ENCODE results near the gene DIP2C.
"Not testable (repeated sequence)": the region's sequence is repeated elsewhere in the genome, so short reads cannot be mapped to it uniquely, and the experiment has no call there.

The DIP2C gene

GRCh38 chr10:311901-312665, 377.4 kb downstream of the DIP2C start:
- no peak overlapping the region for H3K4me3 ChIP-seq (ENCODE audit: low read length)
- no peaks in the 10 kb centered on the region for H3K9me3 ChIP-seq (ENCODE audit: control insufficient read depth, low read length)
- H3K4me1 ChIP-seq (ENCODE audit: control insufficient read depth, insufficient read depth, low read length) = peaks cover 35% of the 10 kb centered on the region
- no peaks in the 10 kb centered on the region for H3K27me3 ChIP-seq (replicated peaks; ENCODE audit: control insufficient read depth, insufficient read depth, low read length)
- no peak overlapping the region for H3K9ac ChIP-seq (ENCODE audit: low read length)
- peaks cover 7% of the 10 kb centered on the region for H3K36me3 ChIP-seq (ENCODE audit: control insufficient read depth, insufficient read depth, low read length, severe bottlenecking)
- DNase-seq (ENCODE audit: low read depth) = no peak

DNA sequence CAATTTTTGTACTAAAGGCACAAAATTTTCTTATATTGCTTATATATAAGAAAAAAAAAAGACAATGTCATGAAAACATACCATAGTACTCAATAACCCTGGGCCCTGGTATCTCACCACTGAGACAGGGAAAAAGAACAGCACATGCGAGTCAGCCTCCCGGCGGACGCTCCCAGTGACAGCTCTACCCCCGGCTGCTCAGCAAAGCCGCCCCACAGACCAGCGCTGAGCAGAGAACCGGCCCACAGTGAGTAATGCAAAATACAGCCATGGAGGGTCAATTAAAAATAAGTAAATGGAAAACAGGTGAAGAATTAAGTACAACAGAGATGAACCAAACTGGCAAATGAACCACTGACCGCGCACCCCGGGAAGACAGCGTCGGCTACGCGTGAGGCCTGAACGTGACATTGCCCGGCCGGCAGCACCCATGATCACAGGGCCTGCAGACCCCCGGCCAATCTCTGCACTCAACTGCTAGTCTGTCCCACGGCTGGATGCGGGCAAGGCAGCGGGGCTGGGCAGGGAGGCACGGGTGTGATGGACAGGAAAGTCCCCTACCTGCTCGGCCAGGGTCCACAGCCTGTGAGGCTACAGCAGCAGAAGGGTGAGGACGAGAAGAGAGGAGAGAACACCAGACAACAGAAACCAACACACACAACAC, 378.4 kb downstream of the DIP2C start:
- Histone ChIP-seq H3K9me3 (ENCODE audit: control insufficient read depth, low read length) (no peaks in the 10 kb centered on the region), H3K27me3 (replicated peaks; ENCODE audit: control insufficient read depth, insufficient read depth, low read length) (no peaks in the 10 kb centered on the region), H3K4me1 (ENCODE audit: control insufficient read depth, insufficient read depth, low read length) (peaks cover 37% of the 10 kb centered on the region), H3K9ac (ENCODE audit: low read length) (peak overlapping the region; percentile 7), H3K4me3 (ENCODE audit: low read length) (no peak overlapping the region), H3K36me3 (ENCODE audit: control insufficient read depth, insufficient read depth, low read length, severe bottlenecking) (peaks cover 8% of the 10 kb centered on the region)
- peak; percentile 49 for DNase-seq (ENCODE audit: low read depth)

- Histone ChIP-seq H3K27me3 (replicated peaks; ENCODE audit: control insufficient read depth, insufficient read depth, low read length) (no peaks in the 10 kb centered on the region), H3K36me3 (ENCODE audit: control insufficient read depth, insufficient read depth, low read length, severe bottlenecking) (peaks cover 9% of the 10 kb centered on the region), H3K9me3 (ENCODE audit: control insufficient read depth, low read length) (no peaks in the 10 kb centered on the region), H3K9ac (ENCODE audit: low read length) (no peak overlapping the region), H3K4me1 (ENCODE audit: control insufficient read depth, insufficient read depth, low read length) (peaks cover 42% of the 10 kb centered on the region), H3K4me3 (ENCODE audit: low read length) (no peak overlapping the region)
- DNase-seq (ENCODE audit: low read depth) = no peak
Observed at GRCh38 chr10:310371-310770, 379.1 kb downstream of the DIP2C start.

DNA sequence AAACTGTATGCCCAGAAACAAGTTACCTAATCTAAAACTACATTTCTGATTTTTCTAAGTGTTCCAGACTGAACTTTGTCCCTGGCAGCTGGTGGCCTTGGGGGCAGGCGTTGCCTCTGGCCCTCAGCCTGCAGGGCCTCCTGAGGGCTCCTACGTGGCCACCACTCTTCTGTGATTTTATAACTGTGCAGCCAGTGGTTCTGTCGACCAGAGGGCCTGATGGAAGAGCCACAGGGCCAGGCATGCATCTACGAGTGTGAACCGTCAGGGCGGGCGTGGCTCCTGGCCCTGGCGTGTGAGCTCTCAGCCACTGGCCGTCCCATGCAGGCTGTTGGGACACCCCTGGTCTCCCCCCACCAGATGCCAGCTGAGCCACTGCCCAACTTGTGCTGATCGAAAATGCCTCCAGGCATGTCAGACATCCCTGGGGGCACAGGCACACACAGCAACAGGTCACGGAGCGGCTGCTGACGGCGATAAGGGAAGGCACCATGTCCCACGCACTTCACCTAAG, 380.8 kb downstream of the DIP2C start:
- Histone ChIP-seq H3K36me3 (ENCODE audit: control insufficient read depth, insufficient read depth, low read length, severe bottlenecking) (peaks cover 13% of the 10 kb centered on the region), H3K4me3 (ENCODE audit: low read length) (no peak overlapping the region), H3K9me3 (ENCODE audit: control insufficient read depth, low read length) (no peaks in the 10 kb centered on the region), H3K9ac (ENCODE audit: low read length) (peak overlapping the region; percentile 75), H3K27me3 (replicated peaks; ENCODE audit: control insufficient read depth, insufficient read depth, low read length) (no peaks in the 10 kb centered on the region), H3K4me1 (ENCODE audit: control insufficient read depth, insufficient read depth, low read length) (peaks cover 42% of the 10 kb centered on the region)
- DNase-seq (ENCODE audit: low read depth) = no peak

GRCh38 chr10:308101-308500, 381.4 kb downstream of the DIP2C start:
- Histone ChIP-seq H3K4me1 (ENCODE audit: control insufficient read depth, insufficient read depth, low read length) (peaks cover 42% of the 10 kb centered on the region), H3K36me3 (ENCODE audit: control insufficient read depth, insufficient read depth, low read length, severe bottlenecking) (peaks cover 13% of the 10 kb centered on the region), H3K9me3 (ENCODE audit: control insufficient read depth, low read length) (no peaks in the 10 kb centered on the region), H3K4me3 (ENCODE audit: low read length) (no peak overlapping the region), H3K27me3 (replicated peaks; ENCODE audit: control insufficient read depth, insufficient read depth, low read length) (no peaks in the 10 kb centered on the region), H3K9ac (ENCODE audit: low read length) (peak overlapping the region; percentile 75)
- DNase-seq (ENCODE audit: low read depth) = no peak

GRCh38 chr10:307659-308058, 381.8 kb downstream of the DIP2C start:
- no peak for DNase-seq (ENCODE audit: low read depth)
- H3K9me3 ChIP-seq (ENCODE audit: control insufficient read depth, low read length) = no peaks in the 10 kb centered on the region
- H3K4me1 ChIP-seq (ENCODE audit: control insufficient read depth, insufficient read depth, low read length) = peaks cover 42% of the 10 kb centered on the region
- no peaks in the 10 kb centered on the region for H3K27me3 ChIP-seq (replicated peaks; ENCODE audit: control insufficient read depth, insufficient read depth, low read length)
- H3K4me3 ChIP-seq (ENCODE audit: low read length) = no peak overlapping the region
- peak overlapping the region; percentile 75 for H3K9ac ChIP-seq (ENCODE audit: low read length)
- peaks cover 15% of the 10 kb centered on the region for H3K36me3 ChIP-seq (ENCODE audit: control insufficient read depth, insufficient read depth, low read length, severe bottlenecking)

GRCh38 chr10:306675-307185, 382.7 kb downstream of the DIP2C start:
- DNase-seq (ENCODE audit: low read depth) = no peak
- peaks cover 22% of the 10 kb centered on the region for H3K36me3 ChIP-seq (ENCODE audit: control insufficient read depth, insufficient read depth, low read length, severe bottlenecking)

DNA sequence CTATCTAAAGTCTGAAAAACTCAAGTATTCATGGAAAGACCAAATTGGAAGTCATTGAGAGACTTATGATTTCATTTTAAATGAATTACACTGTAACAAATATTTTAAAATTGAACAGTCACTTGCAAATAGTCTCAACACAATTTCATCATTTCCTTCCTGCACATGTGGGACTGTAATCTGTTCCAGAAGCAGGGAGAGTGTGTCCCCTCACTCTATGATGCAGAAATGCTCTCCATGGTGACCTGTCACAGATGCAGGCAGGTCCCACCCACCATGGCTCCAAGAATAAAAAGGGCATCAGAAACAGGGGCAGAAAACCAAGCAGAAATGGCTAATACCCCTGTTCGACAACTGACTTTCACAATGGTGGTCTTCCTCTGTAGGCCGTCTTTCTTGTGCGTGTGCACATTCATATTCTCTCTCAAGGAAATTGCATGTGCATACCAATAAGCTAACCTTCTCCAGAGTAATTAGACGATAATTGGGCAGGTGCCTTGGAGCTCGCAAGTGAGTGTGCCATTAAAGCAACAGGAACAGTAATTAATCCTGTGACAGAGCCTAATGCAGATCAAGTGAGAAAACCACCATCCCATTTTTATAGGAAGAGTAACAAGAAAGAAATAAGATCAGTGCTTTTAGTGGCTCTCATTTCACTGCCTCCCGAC, 383.3 kb downstream of the DIP2C start:
- no peaks in the 10 kb centered on the region for H3K9me3 ChIP-seq (ENCODE audit: control insufficient read depth, low read length)
- H3K4me1 ChIP-seq (ENCODE audit: control insufficient read depth, insufficient read depth, low read length) = peaks cover 39% of the 10 kb centered on the region
- H3K4me3 ChIP-seq (ENCODE audit: low read length) = no peak overlapping the region
- H3K27me3 ChIP-seq (replicated peaks; ENCODE audit: control insufficient read depth, insufficient read depth, low read length) = no peaks in the 10 kb centered on the region
- H3K9ac ChIP-seq (ENCODE audit: low read length) = no peak overlapping the region
- peak; percentile 21 for DNase-seq (ENCODE audit: low read depth)
- peaks cover 26% of the 10 kb centered on the region for H3K36me3 ChIP-seq (ENCODE audit: control insufficient read depth, insufficient read depth, low read length, severe bottlenecking)

More at GRCh38 chr10:306675-307185, 382.7 kb downstream of the DIP2C start:
- Histone ChIP-seq H3K4me1 (ENCODE audit: control insufficient read depth, insufficient read depth, low read length) (peaks cover 42% of the 10 kb centered on the region), H3K9ac (ENCODE audit: low read length) (no peak overlapping the region), H3K4me3 (ENCODE audit: low read length) (no peak overlapping the region), H3K27me3 (replicated peaks; ENCODE audit: control insufficient read depth, insufficient read depth, low read length) (no peaks in the 10 kb centered on the region), H3K9me3 (ENCODE audit: control insufficient read depth, low read length) (no peaks in the 10 kb centered on the region)

- peaks cover 30% of the 10 kb centered on the region for H3K36me3 ChIP-seq (ENCODE audit: control insufficient read depth, insufficient read depth, low read length, severe bottlenecking)
- no peak overlapping the region for H3K9ac ChIP-seq (ENCODE audit: low read length)
- no peak for DNase-seq (ENCODE audit: low read depth)
- no peaks in the 10 kb centered on the region for H3K9me3 ChIP-seq (ENCODE audit: control insufficient read depth, low read length)
- H3K27me3 ChIP-seq (replicated peaks; ENCODE audit: control insufficient read depth, insufficient read depth, low read length) = no peaks in the 10 kb centered on the region
- H3K4me3 ChIP-seq (ENCODE audit: low read length) = no peak overlapping the region
- peaks cover 28% of the 10 kb centered on the region for H3K4me1 ChIP-seq (ENCODE audit: control insufficient read depth, insufficient read depth, low read length)
Observed at GRCh38 chr10:305034-305433, 384.4 kb downstream of the DIP2C start.

GRCh38 chr10:301536-301935, 387.9 kb downstream of the DIP2C start:
- Histone ChIP-seq H3K4me3 (ENCODE audit: low read length) (no peak overlapping the region), H3K36me3 (ENCODE audit: control insufficient read depth, insufficient read depth, low read length, severe bottlenecking) (peaks cover 33% of the 10 kb centered on the region), H3K27me3 (replicated peaks; ENCODE audit: control insufficient read depth, insufficient read depth, low read length) (no peaks in the 10 kb centered on the region), H3K4me1 (ENCODE audit: control insufficient read depth, insufficient read depth, low read length) (peaks cover 16% of the 10 kb centered on the region), H3K9me3 (ENCODE audit: control insufficient read depth, low read length) (no peaks in the 10 kb centered on the region), H3K9ac (ENCODE audit: low read length) (no peak overlapping the region)
- DNase-seq (ENCODE audit: low read depth) = no peak

GRCh38 chr10:300580-300979, 388.9 kb downstream of the DIP2C start:
- not testable (repeated sequence) for H3K4me3 ChIP-seq (ENCODE audit: low read length); DNase-seq (ENCODE audit: low read depth); H3K4me1 ChIP-seq (ENCODE audit: control insufficient read depth, insufficient read depth, low read length); H3K9me3 ChIP-seq (ENCODE audit: control insufficient read depth, low read length); H3K9ac ChIP-seq (ENCODE audit: low read length); H3K27me3 ChIP-seq (replicated peaks; ENCODE audit: control insufficient read depth, insufficient read depth, low read length)
- peaks cover 28% of the 10 kb centered on the region for H3K36me3 ChIP-seq (ENCODE audit: control insufficient read depth, insufficient read depth, low read length, severe bottlenecking)

Measured in adipocyte (in vitro differentiated cells).